Esophagus squamous epithelium (tissue), 4 donors: ENCODE data around the gene MAD1L1.

ENCODE experiments used
- POLR2A ChIP-seq, 4 donors: fragments of 450-650 bp; IDR thresholded peaks; one replicate each; pipeline ENCODE4 v1.6.1; 2017; ENCODE audit warnings: antibody characterized with exemption in 4 of 4, mild to moderate bottlenecking in 4 of 4, moderate library complexity in 3 of 4
- TF ChIP-seq, protein P1 (sequence below), 6 experiments: fragments of 450-650 bp in 4 of 6; fragments of 200-600 bp in 2 of 6; sonication (generic) in 2 of 6; IDR thresholded peaks; one replicate each; pipeline ENCODE4 v1.5.1; 2016 to 2019; ENCODE audit warnings: antibody characterized with exemption in 6 of 6, mild to moderate bottlenecking in 4 of 6, moderate library complexity in 4 of 6

DNA sequence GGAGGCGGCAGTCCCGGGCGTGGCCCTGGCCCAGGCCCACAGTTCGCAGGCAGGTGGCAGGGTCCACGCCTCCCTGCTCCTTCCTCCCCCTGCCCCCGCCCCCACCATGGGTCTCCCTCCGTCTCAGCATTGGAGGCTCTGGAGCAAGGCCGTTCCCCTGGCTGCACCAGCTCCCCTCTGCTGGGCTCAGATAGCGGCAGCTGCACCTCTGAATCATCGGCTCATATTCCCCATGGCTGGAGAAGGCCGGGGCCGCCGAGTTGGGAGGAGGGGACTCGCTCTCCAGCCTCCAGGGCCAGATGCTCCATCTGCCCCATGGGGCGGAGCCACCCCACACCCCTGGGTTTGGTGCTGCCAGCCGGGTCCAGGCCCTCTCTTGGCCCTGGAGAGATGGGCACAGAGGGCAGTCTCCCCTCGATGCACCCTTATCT is 417.7 kb downstream of the MAD1L1 start:
- TF ChIP-seq, protein P1, sequence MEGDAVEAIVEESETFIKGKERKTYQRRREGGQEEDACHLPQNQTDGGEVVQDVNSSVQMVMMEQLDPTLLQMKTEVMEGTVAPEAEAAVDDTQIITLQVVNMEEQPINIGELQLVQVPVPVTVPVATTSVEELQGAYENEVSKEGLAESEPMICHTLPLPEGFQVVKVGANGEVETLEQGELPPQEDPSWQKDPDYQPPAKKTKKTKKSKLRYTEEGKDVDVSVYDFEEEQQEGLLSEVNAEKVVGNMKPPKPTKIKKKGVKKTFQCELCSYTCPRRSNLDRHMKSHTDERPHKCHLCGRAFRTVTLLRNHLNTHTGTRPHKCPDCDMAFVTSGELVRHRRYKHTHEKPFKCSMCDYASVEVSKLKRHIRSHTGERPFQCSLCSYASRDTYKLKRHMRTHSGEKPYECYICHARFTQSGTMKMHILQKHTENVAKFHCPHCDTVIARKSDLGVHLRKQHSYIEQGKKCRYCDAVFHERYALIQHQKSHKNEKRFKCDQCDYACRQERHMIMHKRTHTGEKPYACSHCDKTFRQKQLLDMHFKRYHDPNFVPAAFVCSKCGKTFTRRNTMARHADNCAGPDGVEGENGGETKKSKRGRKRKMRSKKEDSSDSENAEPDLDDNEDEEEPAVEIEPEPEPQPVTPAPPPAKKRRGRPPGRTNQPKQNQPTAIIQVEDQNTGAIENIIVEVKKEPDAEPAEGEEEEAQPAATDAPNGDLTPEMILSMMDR (IDR thresholded peaks at IDR 0.05): no peak
- TF ChIP-seq POLR2A (IDR thresholded peaks at IDR 0.05): no peak
